GM19035 (cell line): ENCODE results near the gene PACSIN3.

ENCODE experiments used
- ATAC-seq: cut with Tn5 transposase; IDR thresholded peaks from one replicate; pipeline ENCODE4 v1.9.1; 2021; ENCODE audit not compliant: unreplicated experiment

The PACSIN3 gene

GRCh38 chr11:47177229-47177845 is 8.9 kb downstream of the PACSIN3 start:
- peak; percentile 51 for ATAC-seq

- ATAC-seq = peak; percentile 90
Observed at GRCh38 chr11:47176328-47177228, 9.7 kb downstream of the PACSIN3 start, which contains the start of gene ARFGAP2. Gene ARFGAP2, minus strand, starts transcription at chr11:47176879. Its CDS starts 26 bp downstream, at chr11:47176853.

GRCh38 chr11:47175746-47176327 is 10.4 kb downstream of the PACSIN3 start:
- ATAC-seq = no peak

GRCh38 chr11:47172740-47173336 is 13.4 kb downstream of the PACSIN3 start:
- ATAC-seq = no peak

- no peak for ATAC-seq
Observed at GRCh38 chr11:47171856-47172255, 14.4 kb downstream of the PACSIN3 start.

- ATAC-seq = no peak
Observed at GRCh38 chr11:47171061-47171838, 15.0 kb downstream of the PACSIN3 start.

GRCh38 chr11:47166368-47166767 is 19.9 kb downstream of the PACSIN3 start:
- no peak for ATAC-seq

GRCh38 chr11:47165253-47165840 is 20.9 kb downstream of the PACSIN3 start:
- ATAC-seq = no peak

GRCh38 chr11:47164321-47164720 is 21.9 kb downstream of the PACSIN3 start:
- ATAC-seq = no peak

- ATAC-seq = no peak
Observed at GRCh38 chr11:47163898-47164297, 22.3 kb downstream of the PACSIN3 start.

- ATAC-seq = no peak
Observed at GRCh38 chr11:47163193-47163592, 23.0 kb downstream of the PACSIN3 start.

- ATAC-seq = no peak
Observed at GRCh38 chr11:47162426-47162825, 23.8 kb downstream of the PACSIN3 start.

GRCh38 chr11:47161890-47162289 is 24.3 kb downstream of the PACSIN3 start:
- no peak for ATAC-seq

GRCh38 chr11:47161134-47161854 is 24.9 kb downstream of the PACSIN3 start:
- peak; percentile 47 for ATAC-seq

- ATAC-seq = peak; percentile 8
Observed at GRCh38 chr11:47160753-47161133, 25.5 kb downstream of the PACSIN3 start.

GRCh38 chr11:47158242-47158641 is 28.0 kb downstream of the PACSIN3 start:
- ATAC-seq = no peak

GRCh38 chr11:47157805-47158204 is 28.4 kb downstream of the PACSIN3 start:
- ATAC-seq = no peak

GRCh38 chr11:47156951-47157350 is 29.3 kb downstream of the PACSIN3 start:
- no peak for ATAC-seq

- ATAC-seq = no peak
Observed at GRCh38 chr11:47156333-47156732, 29.9 kb downstream of the PACSIN3 start.

GRCh38 chr11:47155879-47156278 is 30.4 kb downstream of the PACSIN3 start:
- no peak for ATAC-seq
